K562 (cell line): ENCODE data around the gene AGAP1. TPM values are rescaled to one million over a fixed set of nuclear protein-coding genes. Genes with fewer than 3 reads are reported as not detected.
A peak's percentile ranks its signal among the peaks of the same experiment; 100 is the strongest.

Source experiments
- ATAC-seq: fragments of 200-7000 bp; cut with Tn5 transposase; 3 replicates; pipeline ENCODE4 v1.9.1; 2020; ENCODE audit warnings: moderate library complexity
- BruUV-seq: library from RNA; stranded (reverse); fragments of 400-500 nt; replicated peaks from 2 replicates; lab custom pipeline; 2021; lab: Mats Ljungman, UMichigan
- CTCF ChIA-PET: fragments of 300-600 bp; formaldehyde crosslinking; extraction: SDS; loops from one replicate; lab custom pipeline; 2021; ENCODE audit warnings: low intra/inter-chr PET ratio; lab: Yijun Ruan, JAX
- POLR2A ChIA-PET: fragments of 300-600, 350-650 bp; sonication (Branson Sonifier 250); formaldehyde crosslinking; extraction: SDS; loops from one replicate; lab custom pipeline; 2021; ENCODE audit warnings: antibody characterized with exemption, inconsistent platforms; lab: Yijun Ruan, JAX
- DNase-seq, 4 experiments: peaks; one replicate each; pipeline versions ENCODE4 v3.0.0 to v3.0.0-alpha.2; 2011 to 2018; ENCODE audit warnings: low spot score in 3 of 4, mixed read lengths in 3 of 4; ENCODE audit errors: extremely low read depth in 1 of 4
- FAIRE-seq: peaks from 2 replicates; lab custom pipeline; 2011; peaks lifted over from hg19 to GRCh38; lab: Jason Lieb, UNC
- H2AFZ ChIP-seq: 2 replicates; pipeline ENCODE4 v1.6.0; 2011; ENCODE audit warnings: low read depth, low read length, control low read depth, inconsistent platforms
- H3K27ac ChIP-seq: fragments of 200-600 bp; 3 replicates; pipeline ENCODE4 v1.8.0; 2011; ENCODE audit warnings: low read depth, mild to moderate bottlenecking, control low read depth, inconsistent platforms, low read length, moderate library complexity, mixed read lengths; ENCODE audit errors: extremely low read depth
- H3K27me3 ChIP-seq, 2 experiments: fragments of 300-600 bp in 1 of 2; 2 replicates in 1 of 2; 3 replicates in 1 of 2; pipeline versions ENCODE4 v1.6.0 to v1.8.0; 2011; ENCODE audit warnings: inconsistent platforms in 2 of 2, low read length in 2 of 2, mild to moderate bottlenecking in 1 of 2, mixed read lengths in 1 of 2, moderate library complexity in 1 of 2; ENCODE audit not compliant: control insufficient read depth in 2 of 2, insufficient read depth in 2 of 2
- H3K36me3 ChIP-seq: fragments of 300-600 bp; 3 replicates; pipeline ENCODE4 v1.8.0; 2011; ENCODE audit warnings: mild to moderate bottlenecking, low read length, inconsistent platforms; ENCODE audit not compliant: control insufficient read depth, insufficient read depth
- H3K4me1 ChIP-seq, 2 experiments: fragments of 200-600 bp in 1 of 2; replicated peaks in 1 of 2; 2 replicates in 1 of 2; 3 replicates in 1 of 2; pipeline versions ENCODE4 v1.5.1 to v1.8.0; 2011; ENCODE audit warnings: inconsistent platforms in 2 of 2, low read length in 2 of 2, mild to moderate bottlenecking in 1 of 2, mixed read lengths in 1 of 2, moderate library complexity in 1 of 2; ENCODE audit not compliant: control insufficient read depth in 2 of 2, insufficient read depth in 2 of 2
- H3K4me2 ChIP-seq: 2 replicates; pipeline ENCODE4 v1.6.1; 2011; ENCODE audit warnings: low read length, control low read depth, inconsistent platforms, mixed read lengths; ENCODE audit not compliant: insufficient read depth
- H3K4me3 ChIP-seq: fragments of 200-600 bp; sonication (generic), shearing (Covaris generic); 2 replicates; pipeline ENCODE4 v1.5.1; 2016; ENCODE audit warnings: control low read depth, inconsistent platforms
- H3K79me2 ChIP-seq: fragments of 200-600 bp; 3 replicates; pipeline ENCODE4 v1.8.0; 2011; ENCODE audit warnings: low read length, inconsistent platforms; ENCODE audit not compliant: control insufficient read depth, insufficient read depth
- H3K9ac ChIP-seq, 2 experiments: 2 replicates each; pipeline versions ENCODE4 v1.6.0 to v1.6.1; 2011; ENCODE audit warnings: low read depth in 2 of 2, low read length in 2 of 2, control low read depth in 1 of 2, inconsistent platforms in 1 of 2, mild to moderate bottlenecking in 1 of 2, mixed read lengths in 1 of 2; ENCODE audit not compliant: insufficient read depth in 1 of 2
- H3K9me1 ChIP-seq: one replicate; pipeline ENCODE4 v1.6.0; 2011; ENCODE audit warnings: inconsistent platforms, mild to moderate bottlenecking, low read length, moderate library complexity; ENCODE audit not compliant: control insufficient read depth, insufficient read depth
- H3K9me3 ChIP-seq: replicated peaks from 2 replicates; pipeline ENCODE4 v1.5.1; 2011; ENCODE audit warnings: low read depth, low read length, inconsistent platforms; ENCODE audit not compliant: control insufficient read depth, insufficient read depth
- H4K20me1 ChIP-seq: replicated peaks from 2 replicates; pipeline ENCODE4 v1.6.1; 2011; ENCODE audit warnings: low read length, inconsistent platforms, mixed read lengths; ENCODE audit not compliant: control insufficient read depth, insufficient read depth
- BCOR ChIP-seq: fragments of 450-650 bp; IDR thresholded peaks from 2 replicates; pipeline ENCODE4 v1.6.1; 2016
- BRCA1 ChIP-seq, 2 experiments: fragments of 450-650 bp in 1 of 2; sonication (generic) in 1 of 2; formaldehyde crosslinking in 1 of 2; IDR thresholded peaks; 2 replicates each; pipeline versions ENCODE4 v1.5.0 to v1.6.1; 2017 to 2020; ENCODE audit warnings: mild to moderate bottlenecking in 1 of 2, missing genetic modification reagents in 1 of 2
- DIDO1 ChIP-seq: fragments of 450-650 bp; IDR thresholded peaks from 2 replicates; pipeline ENCODE4 v1.6.1; 2016; ENCODE audit warnings: low read depth, missing biosample characterization, missing genetic modification characterization
- FOXJ3 ChIP-seq: sonication (generic); formaldehyde crosslinking; IDR thresholded peaks from 2 replicates; pipeline ENCODE4 v1.4.0; 2020; ENCODE audit warnings: mild to moderate bottlenecking, missing genetic modification reagents
- FOXK1 ChIP-seq: sonication (generic); formaldehyde crosslinking; IDR thresholded peaks from 2 replicates; pipeline ENCODE4 v1.8.0; 2022; ENCODE audit warnings: missing genetic modification reagents, mild to moderate bottlenecking, borderline replicate concordance
- KAT8 ChIP-seq: fragments of 450-650 bp; IDR thresholded peaks from 2 replicates; pipeline ENCODE4 v1.6.1; 2016; ENCODE audit warnings: low read depth, mild to moderate bottlenecking
- LARP7 ChIP-seq: fragments of 450-650 bp; IDR thresholded peaks from 2 replicates; pipeline ENCODE4 v1.6.1; 2016
- NCOA4 ChIP-seq: fragments of 450-650 bp; IDR thresholded peaks from 2 replicates; pipeline ENCODE4 v1.6.1; 2018; ENCODE audit warnings: mild to moderate bottlenecking; ENCODE audit not compliant: partially characterized antibody
- PCBP1 ChIP-seq: fragments of 200-400 bp; formaldehyde crosslinking; IDR thresholded peaks from 2 replicates; pipeline ENCODE4 v1.6.1; 2018; ENCODE audit warnings: mild to moderate bottlenecking, low read depth, low read length; ENCODE audit not compliant: poor library complexity, severe bottlenecking
- POLR2G ChIP-seq: fragments of 200-400 bp; formaldehyde crosslinking; IDR thresholded peaks from 2 replicates; pipeline ENCODE4 v1.6.1; 2017; ENCODE audit warnings: low read depth, mild to moderate bottlenecking, antibody characterized with exemption, low read length, moderate library complexity
- XRCC4 ChIP-seq: IDR thresholded peaks from one replicate; pipeline ENCODE4 v1.6.1; 2011; ENCODE audit not compliant: insufficient read depth, insufficient read length; ENCODE audit errors: extremely low read depth
- ZNF212 ChIP-seq: fragments of 450-650 bp; formaldehyde crosslinking; IDR thresholded peaks from 2 replicates; pipeline ENCODE4 v1.4.0; 2020; ENCODE audit warnings: mild to moderate bottlenecking
- ZNF24 ChIP-seq: fragments of 450-650 bp; IDR thresholded peaks from 2 replicates; pipeline ENCODE4 v1.6.1; 2016
- ZNF263 ChIP-seq: sonication (generic); formaldehyde crosslinking; IDR thresholded peaks from 2 replicates; pipeline ENCODE4 v1.8.0; 2022; ENCODE audit warnings: mild to moderate bottlenecking, missing genetic modification reagents, borderline replicate concordance
- ZNF3 ChIP-seq: fragments of 250-450 bp; sonication (Bioruptor Pico); IDR thresholded peaks from 2 replicates; pipeline ENCODE4 v1.5.0; 2021; ENCODE audit warnings: mild to moderate bottlenecking, moderate library complexity
- WGBS: fragments of 100-300 bp; shearing (Covaris generic); methylation state at CpG from one replicate; pipeline ENCODE4 v1.1.6; 2016; ENCODE audit warnings: low coverage, mixed read lengths; ENCODE audit not compliant: insufficient coverage; ENCODE audit errors: missing lambda C conversion rate; 5-methylcytosine and 5-hydroxymethylcytosine counted together
- in situ Hi-C: fragments of 300-500 bp; cut with MboI; formaldehyde crosslinking; loops from 4 replicates; pipeline ENCODE4 v1.15.0; 2018; ENCODE audit warnings: inconsistent platforms, mixed read lengths
- intact Hi-C: fragments of 100-400 bp; cut with micrococcal nuclease; formaldehyde crosslinking; loops from 2 replicates; pipeline ENCODE4 v1.14.2; 2022
- polyA plus RNA-seq, 8 experiments: library from polyadenylated mRNA; depleted of rRNA in 4 of 8; stranded (reverse) in 5 of 8; unstranded in 3 of 8; fragments of >200 nt; fragmentation: Nextera tagmentation in 2 of 8; fragmentation: Illumina TruSeq in 1 of 8; extraction: Ambion mirVana in 2 of 8; extraction: Trizol in 1 of 8; gene quantifications; 2 replicates each; pipeline versions ENCODE4 v1.2.1 to v1.2.3, GENCODE V29; 2011 to 2014; ENCODE audit warnings: inconsistent platforms in 1 of 8, missing spikeins in 1 of 8
- total RNA-seq, 7 experiments: library from RNA; depleted of rRNA in 6 of 7; stranded (reverse); fragments of >200 nt in 6 of 7; fragmentation: Illumina TruSeq in 2 of 7; extraction: Trizol in 2 of 7; gene quantifications; 2 replicates each; pipeline versions ENCODE4 v1.2.1 to v1.2.3, GENCODE V29; 2011 to 2021; ENCODE audit warnings: low replicate concordance in 1 of 7
- TF ChIP-seq, protein P1 (sequence below): fragments of 250-450 bp; sonication (Bioruptor Pico); IDR thresholded peaks from 2 replicates; pipeline ENCODE4 v1.4.0; 2020; ENCODE audit warnings: borderline replicate concordance

The AGAP1 gene
- total and polyA plus RNA-seq, 9 of the 15 experiments (the other 6 are each of a cell fraction or from before 2014, with no cell fraction given) = 1.3 to 24.0 (median 10.6) TPM

DNA sequence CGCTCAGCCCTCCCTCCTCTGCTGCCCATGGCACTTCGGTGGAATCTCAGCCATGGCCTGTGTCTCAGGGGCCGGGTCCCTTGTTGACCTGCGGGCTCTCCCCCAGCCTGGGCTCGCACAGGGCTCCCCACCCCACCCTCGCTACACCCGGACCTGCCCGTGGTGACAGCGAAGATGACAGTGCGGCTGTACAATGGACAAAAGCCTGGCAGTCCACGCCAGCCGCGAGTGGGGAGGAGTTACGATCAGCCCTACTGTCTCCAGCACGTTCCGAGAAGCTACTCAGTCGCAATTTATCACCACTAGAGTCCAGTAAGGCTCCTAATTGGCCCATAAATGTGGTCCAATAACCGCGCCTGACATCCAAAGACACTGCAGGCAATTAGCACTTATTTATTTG, 642.7 kb downstream of the AGAP1 start:
- intact Hi-C loops = no loop called here
- no peak for FAIRE-seq
- BruUV-seq = no TSS peak

DNA sequence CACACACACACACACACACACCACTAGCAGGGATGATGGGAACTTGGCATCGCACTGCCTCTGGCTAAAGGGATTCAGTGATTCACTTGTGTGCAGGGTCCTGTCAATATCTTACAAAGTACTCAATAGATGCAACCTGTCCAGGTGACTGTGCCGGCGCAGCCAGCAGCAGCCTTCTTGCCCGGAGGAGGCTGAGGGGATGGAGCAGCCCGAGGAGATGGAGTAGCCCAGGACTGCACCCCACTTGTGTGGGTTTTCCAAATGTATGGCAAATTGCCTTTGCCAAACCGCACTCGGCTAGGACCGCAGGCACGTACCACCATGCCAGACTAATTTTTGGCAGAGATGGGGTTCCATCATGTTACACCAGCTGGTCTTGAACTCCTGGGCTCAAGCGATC, 643.2 kb downstream of the AGAP1 start:
- H3K9me1 ChIP-seq = no peaks in the 10 kb centered on the region
- H2AFZ ChIP-seq = no peak overlapping the region
- H3K4me2 ChIP-seq = no peak overlapping the region
- H3K36me3 ChIP-seq = no peaks in the 10 kb centered on the region
- in situ Hi-C loops (no loop called here), intact Hi-C loops (no loop called here)
- H3K9me3 ChIP-seq = no peaks in the 10 kb centered on the region
- no peaks in the 10 kb centered on the region for H3K79me2 ChIP-seq
- H3K4me3 ChIP-seq = no peak overlapping the region
- POLR2A ChIA-PET = no interaction called here
- no peak for DNase-seq
- no peak for ATAC-seq
- H4K20me1 ChIP-seq = no peaks in the 10 kb centered on the region
- peaks cover 0 to 10% of the 10 kb centered on the region in 2 experiments; a peak in 1 of 5 replicates for H3K27me3 ChIP-seq
- no peak overlapping the region for H3K27ac ChIP-seq
- BruUV-seq = no TSS peak
- H3K9ac ChIP-seq = no peak overlapping the region
- WGBS = 55% methylated on average over 10 of the region's 10 CpGs
- CTCF ChIA-PET = no interaction called here
- H3K4me1 ChIP-seq = peaks cover 0 to 5% of the 10 kb centered on the region in 2 experiments; a peak in 2 of 5 replicates
- FAIRE-seq = no peak
- TF ChIP-seq ZNF24 (no peak), KAT8 (no peak), BCOR (no peak), ZNF212 (CRISPR knock-in tag) (no peak), FOXK1 (CRISPR knock-in tag) (no peak), ZNF263 (no peak), DIDO1 (no peak), BRCA1 (IDR thresholded peaks at IDR 0.05) (no peak), BRCA1 (CRISPR knock-in tag; IDR thresholded peaks at IDR 0.05) (no peak), LARP7 (no peak), ZNF3 (CRISPR knock-in tag) (no peak), XRCC4 (no peak)
- TF ChIP-seq, protein P1, sequence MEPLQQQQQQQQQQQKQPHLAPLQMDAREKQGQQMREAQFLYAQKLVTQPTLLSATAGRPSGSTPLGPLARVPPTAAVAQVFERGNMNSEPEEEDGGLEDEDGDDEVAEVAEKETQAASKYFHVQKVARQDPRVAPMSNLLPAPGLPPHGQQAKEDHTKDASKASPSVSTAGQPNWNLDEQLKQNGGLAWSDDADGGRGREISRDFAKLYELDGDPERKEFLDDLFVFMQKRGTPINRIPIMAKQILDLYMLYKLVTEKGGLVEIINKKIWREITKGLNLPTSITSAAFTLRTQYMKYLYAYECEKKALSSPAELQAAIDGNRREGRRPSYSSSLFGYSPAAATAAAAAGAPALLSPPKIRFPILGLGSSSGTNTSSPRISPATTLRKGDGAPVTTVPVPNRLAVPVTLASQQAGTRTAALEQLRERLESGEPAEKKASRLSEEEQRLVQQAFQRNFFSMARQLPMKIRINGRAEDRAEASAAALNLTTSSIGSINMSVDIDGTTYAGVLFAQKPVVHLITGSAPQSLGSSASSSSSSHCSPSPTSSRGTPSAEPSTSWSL = no peak

More for the DNA sequence above, 642.7 kb downstream of the AGAP1 start:
- Histone ChIP-seq H3K27me3 (peaks cover 0 to 9% of the 10 kb centered on the region in 2 experiments; a peak in 1 of 5 replicates), H3K27ac (no peak overlapping the region), H3K79me2 (no peaks in the 10 kb centered on the region), H3K4me3 (no peak overlapping the region), H3K9ac (no peak overlapping the region), H2AFZ (no peak overlapping the region), H3K4me2 (no peak overlapping the region), H3K36me3 (no peaks in the 10 kb centered on the region), H4K20me1 (no peaks in the 10 kb centered on the region), H3K9me1 (no peaks in the 10 kb centered on the region), H3K4me1 (peaks cover 0 to 5% of the 10 kb centered on the region in 2 experiments; a peak in 2 of 5 replicates), H3K9me3 (no peaks in the 10 kb centered on the region)
- in situ Hi-C loops = no loop called here
- TF ChIP-seq PCBP1 (no peak), NCOA4 (no peak), FOXJ3 (CRISPR knock-in tag) (no peak), POLR2G (peak; percentile 25; the same call in 1 of the 2 replicates)
- CTCF ChIA-PET = no interaction called here
- POLR2A ChIA-PET = no interaction called here
- ATAC-seq = no peak
- no peak for DNase-seq
- WGBS = 32% methylated on average over 12 of the region's 19 CpGs
